Measurements from ENCODE around the gene C15orf61.

Gene C15orf61

GRCh38 chr15:67543348-67543718 lies 22.4 kb downstream of the C15orf61 start:
- DNase-seq (ENCODE audit: insufficient read length, low spot score): no peak
- no peak for TF ChIP-seq CTCF (IDR thresholded peaks at IDR 0.05; ENCODE audit: insufficient read depth, missing control alignments)
- FAIRE-seq: no peak

GRCh38 chr15:67544475-67544874 lies 23.5 kb downstream of the C15orf61 start:
- FAIRE-seq: no peak
- no peak for TF ChIP-seq CTCF (IDR thresholded peaks at IDR 0.05; ENCODE audit: insufficient read depth, missing control alignments)
- DNase-seq (ENCODE audit: insufficient read length, low spot score): no peak

- no peak for FAIRE-seq
- TF ChIP-seq CTCF (IDR thresholded peaks at IDR 0.05; ENCODE audit: insufficient read depth, missing control alignments): no peak
- no peak for DNase-seq (ENCODE audit: insufficient read length, low spot score)
These were observed 24.9 kb downstream of the C15orf61 start for GRCh38 chr15:67545864-67546263.

GRCh38 chr15:67547064-67547463 lies 26.1 kb downstream of the C15orf61 start:
- DNase-seq (ENCODE audit: insufficient read length, low spot score) (no peak), FAIRE-seq (no peak)
- no peak for TF ChIP-seq CTCF (IDR thresholded peaks at IDR 0.05; ENCODE audit: insufficient read depth, missing control alignments)

- no peak for DNase-seq (ENCODE audit: insufficient read length, low spot score)
- FAIRE-seq: no peak
- TF ChIP-seq CTCF (IDR thresholded peaks at IDR 0.05; ENCODE audit: insufficient read depth, missing control alignments): no peak
These were observed 26.9 kb downstream of the C15orf61 start for GRCh38 chr15:67547836-67548235.

GRCh38 chr15:67548236-67548852 lies 27.4 kb downstream of the C15orf61 start:
- TF ChIP-seq CTCF (IDR thresholded peaks at IDR 0.05; ENCODE audit: insufficient read depth, missing control alignments): no peak
- DNase-seq (ENCODE audit: insufficient read length, low spot score) (no peak), FAIRE-seq (no peak)

- TF ChIP-seq CTCF (IDR thresholded peaks at IDR 0.05; ENCODE audit: insufficient read depth, missing control alignments): no peak
- no peak for DNase-seq (ENCODE audit: insufficient read length, low spot score)
- no peak for FAIRE-seq
These were observed 28.1 kb downstream of the C15orf61 start for GRCh38 chr15:67548862-67549651.

Data from D721Med (cell line).